NCI-H1694 (cell line): ENCODE data around the gene RFX6.

ENCODE experiments used
- DNase-seq: peaks from one replicate; lab custom pipeline; 2025; lab: John Stamatoyannopoulos, UW

RFX6 gene

DNA sequence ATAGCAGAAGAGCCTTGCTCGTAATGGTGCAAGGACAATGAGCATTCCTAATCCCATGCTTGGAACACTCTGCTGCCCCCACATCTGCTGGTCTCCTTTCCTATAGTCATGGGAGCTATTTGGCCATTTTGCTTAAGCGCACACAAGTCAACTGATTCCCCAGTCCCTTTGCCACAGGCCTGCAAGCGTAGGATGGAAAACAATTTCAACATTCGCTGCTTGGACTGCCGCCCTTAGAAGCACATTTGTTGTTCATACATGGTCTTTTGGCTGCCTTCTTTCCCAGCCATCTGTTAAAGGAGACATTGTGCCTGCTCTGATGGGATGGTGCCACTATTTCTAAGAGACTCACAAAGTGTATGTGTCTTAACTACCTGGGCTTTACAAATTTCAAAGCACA lies 96.9 kb downstream of the RFX6 start:
- DNase-seq: no peak

DNA sequence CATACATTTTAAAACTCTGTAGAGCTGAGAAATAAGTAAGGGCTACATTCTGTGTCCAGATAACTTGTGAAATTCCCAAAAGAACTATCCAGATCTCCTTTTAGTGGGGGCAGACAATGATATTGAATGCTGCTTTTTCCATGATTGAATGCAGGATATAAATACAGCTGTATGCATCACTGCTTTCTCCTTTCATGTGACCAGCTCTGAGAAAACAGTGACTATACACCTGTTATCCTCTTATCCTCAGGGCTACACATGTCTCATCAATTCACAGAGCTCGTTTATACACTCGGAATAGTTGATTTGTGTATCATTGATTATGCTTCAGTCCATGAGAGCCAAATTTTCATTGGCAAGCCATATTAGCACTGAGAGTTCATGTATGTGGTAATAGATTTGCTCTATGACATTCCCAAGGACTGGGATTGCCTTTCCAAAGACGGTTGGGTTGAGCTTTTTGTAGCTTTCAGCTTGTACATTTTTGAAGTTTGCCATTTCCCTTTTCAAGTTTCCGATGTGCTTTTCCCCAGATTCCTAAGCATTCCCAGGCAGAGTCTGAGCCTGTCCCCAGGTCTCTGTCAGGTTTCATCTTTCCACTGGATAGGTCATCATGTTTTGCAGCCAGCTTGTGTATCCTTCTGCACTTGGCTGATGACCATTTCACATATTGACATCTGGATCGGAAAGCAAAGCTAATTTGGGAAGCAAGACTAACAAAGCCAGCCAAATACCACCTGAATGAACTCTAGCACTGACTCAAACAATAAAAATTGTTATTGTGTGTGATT lies 97.7 kb downstream of the RFX6 start:
- DNase-seq: no peak

DNA sequence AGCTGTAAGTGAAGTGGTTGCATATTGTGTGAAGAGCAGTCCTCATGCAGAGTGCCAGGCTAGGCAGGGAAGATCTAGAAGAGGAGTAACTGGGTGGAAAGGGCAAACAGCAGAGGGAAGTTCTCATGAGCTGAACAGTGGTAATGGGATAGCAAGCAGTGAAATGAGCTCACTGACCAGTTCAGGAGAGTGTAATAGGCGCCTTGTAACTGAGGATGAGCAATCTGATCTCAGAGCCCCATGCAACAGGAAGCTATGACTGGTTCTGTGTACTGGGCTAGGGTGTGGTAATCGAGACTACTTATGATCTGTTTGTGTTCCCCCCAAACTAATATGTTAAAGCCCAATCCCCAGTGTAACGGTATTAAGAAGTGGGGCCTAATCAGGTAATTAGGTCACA lies 98.6 kb downstream of the RFX6 start:
- DNase-seq: no peak

DNA sequence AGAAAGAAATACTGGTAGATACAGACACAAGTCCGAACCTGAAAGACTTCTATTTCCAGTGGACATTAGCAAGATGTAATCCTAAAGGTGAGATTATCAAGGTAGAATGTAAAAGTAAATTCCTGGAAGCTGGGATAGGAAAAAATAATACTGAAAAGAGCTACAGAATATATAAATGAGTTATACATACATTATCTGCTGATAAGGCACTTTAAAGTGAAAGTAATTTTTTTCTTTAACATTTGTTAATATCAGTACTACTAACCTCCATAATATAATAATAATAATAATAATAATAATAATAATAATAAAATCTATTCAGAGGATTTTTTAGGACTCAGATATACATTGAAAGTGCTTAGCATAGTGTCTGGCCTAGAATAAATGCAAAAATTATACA lies 102.5 kb downstream of the RFX6 start:
- no peak for DNase-seq
